ENCODE results near the gene WIPF2. TPM values are rescaled to one million over a fixed set of nuclear protein-coding genes. Genes with fewer than 3 reads are reported as not detected.

WIPF2 gene
- total RNA-seq, 1 experiment from 2014 or later: 6.0 TPM

DNA sequence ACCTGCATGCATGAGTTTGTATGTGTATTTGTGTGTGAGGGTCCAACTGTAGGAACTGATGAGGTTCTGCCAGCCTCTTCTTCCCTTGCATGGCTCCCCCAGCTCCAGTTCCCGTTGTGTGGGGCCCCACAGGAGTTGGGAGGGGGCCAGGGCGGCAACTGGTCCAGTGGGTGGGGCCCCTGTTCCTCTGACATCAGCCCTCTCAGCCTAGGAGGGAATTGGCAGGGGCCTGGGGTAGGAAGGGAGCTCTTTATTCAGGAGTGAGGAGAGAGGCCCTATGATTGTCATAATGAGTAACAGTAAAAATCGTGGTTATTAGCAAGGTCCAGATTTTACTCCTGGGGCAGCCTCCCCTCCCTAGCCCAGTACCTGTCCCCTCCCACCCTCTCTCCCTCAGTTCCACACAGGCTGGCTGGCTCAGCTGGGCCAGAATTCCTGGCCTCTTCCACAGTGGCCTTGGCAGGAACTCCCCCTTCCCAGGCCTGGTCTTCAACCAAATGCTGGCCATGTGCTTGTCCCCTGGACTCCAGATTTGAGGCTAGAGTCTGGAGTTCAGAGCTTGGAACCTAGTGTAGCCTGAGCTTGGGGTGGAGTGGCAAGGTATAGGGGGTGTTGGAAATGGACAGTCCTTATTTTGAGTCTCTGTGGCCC lies 108.8 kb downstream of the WIPF2 start:
- Histone ChIP-seq H3F3A (ENCODE audit: low read length, unreplicated experiment) (no peaks in the 10 kb centered on the region), H3K4me1 (ENCODE audit: insufficient read depth, low read length) (peaks cover 12% of the 10 kb centered on the region), H3K9ac (ENCODE audit: low read length) (no peak overlapping the region), H3K27me3 (ENCODE audit: low read length) (no peaks in the 10 kb centered on the region), H2AFZ (ENCODE audit: low read length) (no peak overlapping the region), H3K4me2 (ENCODE audit: low read length) (no peak overlapping the region), H3K27ac (ENCODE audit: low read length) (no peak overlapping the region), H3K79me2 (ENCODE audit: low read length) (peaks cover 77% of the 10 kb centered on the region), H4K20me1 (ENCODE audit: low read length) (no peaks in the 10 kb centered on the region; the same call in 1 of the 2 replicates), H3K4me3 (ENCODE audit: low read length) (no peak overlapping the region), H3K9me3 (ENCODE audit: low read length) (no peaks in the 10 kb centered on the region), H3K36me3 (ENCODE audit: low read depth, low read length) (no peaks in the 10 kb centered on the region), H3K9me2 (replicated peaks; ENCODE audit: low read length) (no peaks in the 10 kb centered on the region)
- POLR2A ChIA-PET (ENCODE audit: unreplicated experiment): no interaction called here
- ATAC-seq (no peak), DNase-seq (no peak)
- CTCF ChIA-PET: no interaction called here
- intact Hi-C loops (cut with micrococcal nuclease): no loop called here
- BruUV-seq (replicated peaks): no TSS peak
- TF ChIP-seq EZH2 (IDR thresholded peaks at IDR 0.05; ENCODE audit: low read length, unreplicated experiment) (no peak), EZH2phosphoT487 (IDR thresholded peaks at IDR 0.05; ENCODE audit: borderline replicate concordance, low read length) (no peak)
- TF ChIP-seq, protein P1, sequence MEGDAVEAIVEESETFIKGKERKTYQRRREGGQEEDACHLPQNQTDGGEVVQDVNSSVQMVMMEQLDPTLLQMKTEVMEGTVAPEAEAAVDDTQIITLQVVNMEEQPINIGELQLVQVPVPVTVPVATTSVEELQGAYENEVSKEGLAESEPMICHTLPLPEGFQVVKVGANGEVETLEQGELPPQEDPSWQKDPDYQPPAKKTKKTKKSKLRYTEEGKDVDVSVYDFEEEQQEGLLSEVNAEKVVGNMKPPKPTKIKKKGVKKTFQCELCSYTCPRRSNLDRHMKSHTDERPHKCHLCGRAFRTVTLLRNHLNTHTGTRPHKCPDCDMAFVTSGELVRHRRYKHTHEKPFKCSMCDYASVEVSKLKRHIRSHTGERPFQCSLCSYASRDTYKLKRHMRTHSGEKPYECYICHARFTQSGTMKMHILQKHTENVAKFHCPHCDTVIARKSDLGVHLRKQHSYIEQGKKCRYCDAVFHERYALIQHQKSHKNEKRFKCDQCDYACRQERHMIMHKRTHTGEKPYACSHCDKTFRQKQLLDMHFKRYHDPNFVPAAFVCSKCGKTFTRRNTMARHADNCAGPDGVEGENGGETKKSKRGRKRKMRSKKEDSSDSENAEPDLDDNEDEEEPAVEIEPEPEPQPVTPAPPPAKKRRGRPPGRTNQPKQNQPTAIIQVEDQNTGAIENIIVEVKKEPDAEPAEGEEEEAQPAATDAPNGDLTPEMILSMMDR (conservative IDR thresholded peaks at IDR 0.05; ENCODE audit: low read depth, low read length): no peak

DNA sequence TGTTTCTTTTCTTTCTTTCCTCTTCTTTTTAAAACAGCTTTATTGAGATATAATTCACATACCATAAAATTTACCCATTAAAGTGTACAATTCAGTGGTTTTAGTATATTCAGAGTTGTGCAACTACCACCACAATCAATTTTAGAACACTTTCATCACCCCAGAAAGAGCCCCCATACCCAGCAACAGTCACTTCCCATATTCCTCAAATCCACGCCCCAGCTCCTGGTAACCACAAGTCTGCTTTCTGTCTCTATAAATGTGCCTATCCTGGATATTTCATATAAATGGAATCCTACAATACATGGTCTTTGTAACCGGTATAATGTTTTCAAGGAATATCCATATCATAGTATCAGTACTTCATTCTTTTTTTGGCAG lies 109.3 kb downstream of the WIPF2 start:
- Histone ChIP-seq H2AFZ (ENCODE audit: low read length) (no peak overlapping the region), H3K9ac (ENCODE audit: low read length) (no peak overlapping the region), H3F3A (ENCODE audit: low read length, unreplicated experiment) (no peaks in the 10 kb centered on the region), H3K4me3 (ENCODE audit: low read length) (no peak overlapping the region), H3K27me3 (ENCODE audit: low read length) (no peaks in the 10 kb centered on the region), H3K27ac (ENCODE audit: low read length) (no peak overlapping the region), H3K36me3 (ENCODE audit: low read depth, low read length) (no peaks in the 10 kb centered on the region), H3K9me3 (ENCODE audit: low read length) (no peaks in the 10 kb centered on the region), H3K4me2 (ENCODE audit: low read length) (no peak overlapping the region), H4K20me1 (ENCODE audit: low read length) (no peaks in the 10 kb centered on the region; the same call in 1 of the 2 replicates), H3K4me1 (ENCODE audit: insufficient read depth, low read length) (peaks cover 7% of the 10 kb centered on the region), H3K9me2 (replicated peaks; ENCODE audit: low read length) (no peaks in the 10 kb centered on the region), H3K79me2 (ENCODE audit: low read length) (peaks cover 71% of the 10 kb centered on the region)
- POLR2A ChIA-PET (ENCODE audit: unreplicated experiment): no interaction called here
- intact Hi-C loops (cut with micrococcal nuclease): no loop called here
- ATAC-seq (no peak), DNase-seq (no peak)
- CTCF ChIA-PET: no interaction called here
- no peak for TF ChIP-seq EZH2 (IDR thresholded peaks at IDR 0.05; ENCODE audit: low read length, unreplicated experiment)
- TF ChIP-seq EZH2phosphoT487 (IDR thresholded peaks at IDR 0.05; ENCODE audit: borderline replicate concordance, low read length): no peak
- TF ChIP-seq, protein P1 (conservative IDR thresholded peaks at IDR 0.05; ENCODE audit: low read depth, low read length): no peak
- no TSS peak for BruUV-seq (replicated peaks)
